ENCODE results near the gene OR2B2.

DNA sequence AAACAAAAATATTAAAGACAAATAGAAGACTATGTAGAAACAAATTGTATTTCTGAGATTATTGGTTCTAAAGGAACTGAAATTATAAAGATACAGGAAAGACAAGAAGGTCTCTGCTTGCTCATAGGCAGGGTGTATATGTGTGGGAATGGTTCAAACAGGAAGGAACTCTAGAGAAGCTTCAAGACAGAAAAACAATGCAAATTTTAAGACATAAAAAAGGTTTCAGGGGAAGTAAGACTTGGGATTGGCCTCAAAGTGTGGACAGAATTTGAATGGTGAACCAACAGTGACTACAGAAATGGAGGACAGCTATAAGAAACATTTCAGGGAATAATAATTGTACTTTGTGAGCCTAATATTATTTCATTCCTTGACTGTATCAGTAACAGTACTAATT is 50.3 kb downstream of the OR2B2 start:
- TF ChIP-seq POLR2A (IDR thresholded peaks at IDR 0.05) (no peak), CTCF (IDR thresholded peaks at IDR 0.05) (no peak)
